Loucy (cell line): ENCODE measurements around the gene PHTF2.

ENCODE experiments used
- EZH2phosphoT487 ChIP-seq: fragments of 200-600 bp; IDR thresholded peaks from 2 replicates; pipeline ENCODE4 v1.6.1; 2018; ENCODE audit warnings: antibody characterized with exemption, mild to moderate bottlenecking, moderate library complexity, borderline replicate concordance
- TF ChIP-seq, protein P1 (sequence below): fragments of 200-600 bp; sonication (generic); conservative IDR thresholded peaks from 2 replicates; pipeline ENCODE4 v1.5.1; 2014; ENCODE audit warnings: mild to moderate bottlenecking, antibody characterized with exemption, low read length

DNA sequence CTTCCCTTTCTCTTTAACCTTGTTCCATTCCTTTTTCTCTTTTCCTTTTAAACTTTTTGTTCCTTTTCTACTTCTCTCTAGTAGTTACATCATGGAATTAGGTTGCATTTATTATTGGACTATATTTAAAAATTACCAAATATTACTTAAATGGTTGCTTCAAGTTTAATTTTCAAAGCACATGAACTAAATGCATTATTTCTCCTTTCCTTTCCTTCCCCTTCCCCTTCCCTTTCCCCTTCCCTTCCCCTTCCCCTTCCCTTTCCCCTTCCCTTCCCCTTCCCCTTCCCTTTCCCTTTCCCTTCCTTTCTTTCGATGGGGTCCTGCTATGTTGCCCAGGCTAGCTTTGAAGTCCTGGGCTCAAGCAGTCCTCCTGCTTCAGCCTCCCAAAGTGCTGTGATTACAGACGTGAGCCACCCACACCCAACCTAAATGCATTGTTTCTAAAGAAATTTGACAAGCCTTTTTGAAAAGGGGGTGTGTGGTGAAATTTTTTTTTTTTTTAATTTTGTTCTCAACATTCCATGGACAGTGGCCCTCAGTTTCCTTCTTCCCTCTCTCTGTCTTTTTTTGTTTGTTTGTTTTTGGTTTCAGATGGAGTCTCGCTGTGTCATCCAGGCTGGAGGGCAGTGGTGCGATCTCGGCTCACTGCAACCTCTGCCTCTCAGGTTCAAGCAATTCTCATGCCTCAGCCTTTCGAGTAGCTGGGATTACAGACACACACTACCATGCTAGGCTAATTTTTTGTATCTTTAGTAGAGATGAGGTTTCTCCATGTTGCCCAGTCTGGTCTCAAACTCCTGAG, 31.6 kb upstream of the PHTF2 start:
- TF ChIP-seq, protein P1, sequence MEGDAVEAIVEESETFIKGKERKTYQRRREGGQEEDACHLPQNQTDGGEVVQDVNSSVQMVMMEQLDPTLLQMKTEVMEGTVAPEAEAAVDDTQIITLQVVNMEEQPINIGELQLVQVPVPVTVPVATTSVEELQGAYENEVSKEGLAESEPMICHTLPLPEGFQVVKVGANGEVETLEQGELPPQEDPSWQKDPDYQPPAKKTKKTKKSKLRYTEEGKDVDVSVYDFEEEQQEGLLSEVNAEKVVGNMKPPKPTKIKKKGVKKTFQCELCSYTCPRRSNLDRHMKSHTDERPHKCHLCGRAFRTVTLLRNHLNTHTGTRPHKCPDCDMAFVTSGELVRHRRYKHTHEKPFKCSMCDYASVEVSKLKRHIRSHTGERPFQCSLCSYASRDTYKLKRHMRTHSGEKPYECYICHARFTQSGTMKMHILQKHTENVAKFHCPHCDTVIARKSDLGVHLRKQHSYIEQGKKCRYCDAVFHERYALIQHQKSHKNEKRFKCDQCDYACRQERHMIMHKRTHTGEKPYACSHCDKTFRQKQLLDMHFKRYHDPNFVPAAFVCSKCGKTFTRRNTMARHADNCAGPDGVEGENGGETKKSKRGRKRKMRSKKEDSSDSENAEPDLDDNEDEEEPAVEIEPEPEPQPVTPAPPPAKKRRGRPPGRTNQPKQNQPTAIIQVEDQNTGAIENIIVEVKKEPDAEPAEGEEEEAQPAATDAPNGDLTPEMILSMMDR = no peak
- TF ChIP-seq EZH2phosphoT487 = no peak
